Measurements from ENCODE around the gene CYTH2.

CYTH2 gene

DNA sequence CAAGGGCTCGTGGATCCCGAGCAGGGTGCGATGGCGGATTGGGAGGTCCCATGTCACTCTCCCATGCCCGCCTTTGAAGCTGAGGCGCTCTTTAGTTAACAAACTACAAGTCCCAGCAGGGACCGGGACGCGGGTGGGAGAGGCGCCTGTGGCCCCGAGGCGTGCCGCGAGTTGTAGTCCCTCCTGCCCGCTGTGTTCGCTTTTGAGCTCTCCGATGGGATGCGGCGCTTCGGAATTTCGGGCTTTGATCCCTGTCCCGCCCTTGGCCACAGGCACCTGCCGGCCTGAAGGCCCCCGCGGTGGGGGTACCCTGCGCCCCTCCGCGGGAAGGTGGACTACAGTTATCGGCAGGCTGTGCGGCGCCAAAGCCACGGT, 11.0 kb downstream of the CYTH2 start:
- TF ChIP-seq ZNF600 (tag by site-specific recombination; IDR thresholded peaks at IDR 0.05) (no peak), YY2 (tag by site-specific recombination; IDR thresholded peaks at IDR 0.05) (no peak), SALL2 (tag by site-specific recombination; IDR thresholded peaks at IDR 0.05; ENCODE audit: borderline replicate concordance) (no peak), ZNF202 (tag by site-specific recombination; IDR thresholded peaks at IDR 0.05; ENCODE audit: borderline replicate concordance) (no peak), ZNF138 (tag by site-specific recombination; IDR thresholded peaks at IDR 0.05; ENCODE audit: borderline replicate concordance) (no peak), SP7 (tag by site-specific recombination; IDR thresholded peaks at IDR 0.05) (no peak), ZNF473 (tag by site-specific recombination; IDR thresholded peaks at IDR 0.05) (no peak), ZNF654 (tag by site-specific recombination; IDR thresholded peaks at IDR 0.05; ENCODE audit: low read depth) (no peak), SCRT1 (tag by site-specific recombination; IDR thresholded peaks at IDR 0.05; ENCODE audit: borderline replicate concordance) (no peak), ZFHX2 (tag by site-specific recombination; conservative IDR thresholded peaks at IDR 0.05) (no peak), BCL11B (tag by site-specific recombination; IDR thresholded peaks at IDR 0.05; ENCODE audit: low read depth) (no peak), ZNF747 (tag by site-specific recombination; IDR thresholded peaks at IDR 0.05) (no peak), KLF1 (tag by site-specific recombination; IDR thresholded peaks at IDR 0.05) (no peak)
- TF ChIP-seq, protein P1, sequence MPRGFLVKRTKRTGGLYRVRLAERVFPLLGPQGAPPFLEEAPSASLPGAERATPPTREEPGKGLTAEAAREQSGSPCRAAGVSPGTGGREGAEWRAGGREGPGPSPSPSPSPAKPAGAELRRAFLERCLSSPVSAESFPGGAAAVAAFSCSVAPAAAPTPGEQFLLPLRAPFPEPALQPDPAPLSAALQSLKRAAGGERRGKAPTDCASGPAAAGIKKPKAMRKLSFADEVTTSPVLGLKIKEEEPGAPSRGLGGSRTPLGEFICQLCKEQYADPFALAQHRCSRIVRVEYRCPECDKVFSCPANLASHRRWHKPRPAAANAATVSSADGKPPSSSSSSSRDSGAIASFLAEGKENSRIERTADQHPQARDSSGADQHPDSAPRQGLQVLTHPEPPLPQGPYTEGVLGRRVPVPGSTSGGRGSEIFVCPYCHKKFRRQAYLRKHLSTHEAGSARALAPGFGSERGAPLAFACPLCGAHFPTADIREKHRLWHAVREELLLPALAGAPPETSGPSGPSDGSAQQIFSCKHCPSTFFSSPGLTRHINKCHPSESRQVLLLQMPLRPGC (tag by site-specific recombination; IDR thresholded peaks at IDR 0.05) = no peak
- TF ChIP-seq, protein P2, sequence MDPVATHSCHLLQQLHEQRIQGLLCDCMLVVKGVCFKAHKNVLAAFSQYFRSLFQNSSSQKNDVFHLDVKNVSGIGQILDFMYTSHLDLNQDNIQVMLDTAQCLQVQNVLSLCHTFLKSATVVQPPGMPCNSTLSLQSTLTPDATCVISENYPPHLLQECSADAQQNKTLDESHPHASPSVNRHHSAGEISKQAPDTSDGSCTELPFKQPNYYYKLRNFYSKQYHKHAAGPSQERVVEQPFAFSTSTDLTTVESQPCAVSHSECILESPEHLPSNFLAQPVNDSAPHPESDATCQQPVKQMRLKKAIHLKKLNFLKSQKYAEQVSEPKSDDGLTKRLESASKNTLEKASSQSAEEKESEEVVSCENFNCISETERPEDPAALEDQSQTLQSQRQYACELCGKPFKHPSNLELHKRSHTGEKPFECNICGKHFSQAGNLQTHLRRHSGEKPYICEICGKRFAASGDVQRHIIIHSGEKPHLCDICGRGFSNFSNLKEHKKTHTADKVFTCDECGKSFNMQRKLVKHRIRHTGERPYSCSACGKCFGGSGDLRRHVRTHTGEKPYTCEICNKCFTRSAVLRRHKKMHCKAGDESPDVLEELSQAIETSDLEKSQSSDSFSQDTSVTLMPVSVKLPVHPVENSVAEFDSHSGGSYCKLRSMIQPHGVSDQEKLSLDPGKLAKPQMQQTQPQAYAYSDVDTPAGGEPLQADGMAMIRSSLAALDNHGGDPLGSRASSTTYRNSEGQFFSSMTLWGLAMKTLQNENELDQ (tag by site-specific recombination; IDR thresholded peaks at IDR 0.05; ENCODE audit: low read depth) = no peak
- TF ChIP-seq, protein P3, sequence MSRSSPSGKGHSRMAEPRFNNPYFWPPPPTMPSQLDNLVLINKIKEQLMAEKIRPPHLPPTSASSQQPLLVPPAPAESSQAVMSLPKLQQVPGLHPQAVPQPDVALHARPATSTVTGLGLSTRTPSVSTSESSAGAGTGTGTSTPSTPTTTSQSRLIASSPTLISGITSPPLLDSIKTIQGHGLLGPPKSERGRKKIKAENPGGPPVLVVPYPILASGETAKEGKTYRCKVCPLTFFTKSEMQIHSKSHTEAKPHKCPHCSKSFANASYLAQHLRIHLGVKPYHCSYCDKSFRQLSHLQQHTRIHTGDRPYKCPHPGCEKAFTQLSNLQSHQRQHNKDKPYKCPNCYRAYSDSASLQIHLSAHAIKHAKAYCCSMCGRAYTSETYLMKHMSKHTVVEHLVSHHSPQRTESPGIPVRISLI (tag by site-specific recombination; IDR thresholded peaks at IDR 0.05) = no peak
- TF ChIP-seq, protein P4, sequence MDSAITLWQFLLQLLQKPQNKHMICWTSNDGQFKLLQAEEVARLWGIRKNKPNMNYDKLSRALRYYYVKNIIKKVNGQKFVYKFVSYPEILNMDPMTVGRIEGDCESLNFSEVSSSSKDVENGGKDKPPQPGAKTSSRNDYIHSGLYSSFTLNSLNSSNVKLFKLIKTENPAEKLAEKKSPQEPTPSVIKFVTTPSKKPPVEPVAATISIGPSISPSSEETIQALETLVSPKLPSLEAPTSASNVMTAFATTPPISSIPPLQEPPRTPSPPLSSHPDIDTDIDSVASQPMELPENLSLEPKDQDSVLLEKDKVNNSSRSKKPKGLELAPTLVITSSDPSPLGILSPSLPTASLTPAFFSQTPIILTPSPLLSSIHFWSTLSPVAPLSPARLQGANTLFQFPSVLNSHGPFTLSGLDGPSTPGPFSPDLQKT (IDR thresholded peaks at IDR 0.05; ENCODE audit: borderline replicate concordance, low read depth, low read length) = no peak
- TF ChIP-seq, protein P5, sequence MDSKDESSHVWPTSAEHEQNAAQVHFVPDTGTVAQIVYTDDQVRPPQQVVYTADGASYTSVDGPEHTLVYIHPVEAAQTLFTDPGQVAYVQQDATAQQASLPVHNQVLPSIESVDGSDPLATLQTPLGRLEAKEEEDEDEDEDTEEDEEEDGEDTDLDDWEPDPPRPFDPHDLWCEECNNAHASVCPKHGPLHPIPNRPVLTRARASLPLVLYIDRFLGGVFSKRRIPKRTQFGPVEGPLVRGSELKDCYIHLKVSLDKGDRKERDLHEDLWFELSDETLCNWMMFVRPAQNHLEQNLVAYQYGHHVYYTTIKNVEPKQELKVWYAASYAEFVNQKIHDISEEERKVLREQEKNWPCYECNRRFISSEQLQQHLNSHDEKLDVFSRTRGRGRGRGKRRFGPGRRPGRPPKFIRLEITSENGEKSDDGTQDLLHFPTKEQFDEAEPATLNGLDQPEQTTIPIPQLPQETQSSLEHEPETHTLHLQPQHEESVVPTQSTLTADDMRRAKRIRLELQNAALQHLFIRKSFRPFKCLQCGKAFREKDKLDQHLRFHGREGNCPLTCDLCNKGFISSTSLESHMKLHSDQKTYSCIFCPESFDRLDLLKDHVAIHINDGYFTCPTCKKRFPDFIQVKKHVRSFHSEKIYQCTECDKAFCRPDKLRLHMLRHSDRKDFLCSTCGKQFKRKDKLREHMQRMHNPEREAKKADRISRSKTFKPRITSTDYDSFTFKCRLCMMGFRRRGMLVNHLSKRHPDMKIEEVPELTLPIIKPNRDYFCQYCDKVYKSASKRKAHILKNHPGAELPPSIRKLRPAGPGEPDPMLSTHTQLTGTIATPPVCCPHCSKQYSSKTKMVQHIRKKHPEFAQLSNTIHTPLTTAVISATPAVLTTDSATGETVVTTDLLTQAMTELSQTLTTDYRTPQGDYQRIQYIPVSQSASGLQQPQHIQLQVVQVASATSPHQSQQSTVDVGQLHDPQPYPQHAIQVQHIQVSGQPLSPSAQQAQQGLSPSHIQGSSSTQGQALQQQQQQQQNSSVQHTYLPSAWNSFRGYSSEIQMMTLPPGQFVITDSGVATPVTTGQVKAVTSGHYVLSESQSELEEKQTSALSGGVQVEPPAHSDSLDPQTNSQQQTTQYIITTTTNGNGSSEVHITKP (tag by site-specific recombination; IDR thresholded peaks at IDR 0.05) = no peak
- no peak overlapping the region for H3K4me3 ChIP-seq (ENCODE audit: low read depth, low read length)
- ChIA-PET POLR2A (interaction anchor here (0.5 to 1.6 kb wide), 6 partner anchors 10 to 159 kb away, joined by 3 to 7 read pairs (median 4); no protein-coding TSS in a partner anchor), CTCF (no interaction called here)
- H3K9me3 ChIP-seq (ENCODE audit: control insufficient read depth, insufficient read depth, low read depth, low read length) = no peaks in the 10 kb centered on the region
- H3K36me3 ChIP-seq (ENCODE audit: control insufficient read depth in 2 of 2, insufficient read depth in 1 of 2, low read length in 2 of 2) = peaks cover 28 to 50% of the 10 kb centered on the region in 2 experiments; a peak in 2 of 3 replicates
- H3K27ac ChIP-seq (ENCODE audit: extremely low read depth, low read depth, low read length) = no peak overlapping the region
- H3K4me1 ChIP-seq (ENCODE audit: control insufficient read depth, insufficient read depth, low read length) = no peaks in the 10 kb centered on the region

Measured in HEK293 (cell line).